NCI-H510A treated with DMSO at 0.1 percent for 48 hours (cell line): ENCODE data around the gene SMG9.

Source experiments
- DNase-seq: peaks from one replicate; lab custom pipeline; 2025; lab: John Stamatoyannopoulos, UW

Gene SMG9

DNA sequence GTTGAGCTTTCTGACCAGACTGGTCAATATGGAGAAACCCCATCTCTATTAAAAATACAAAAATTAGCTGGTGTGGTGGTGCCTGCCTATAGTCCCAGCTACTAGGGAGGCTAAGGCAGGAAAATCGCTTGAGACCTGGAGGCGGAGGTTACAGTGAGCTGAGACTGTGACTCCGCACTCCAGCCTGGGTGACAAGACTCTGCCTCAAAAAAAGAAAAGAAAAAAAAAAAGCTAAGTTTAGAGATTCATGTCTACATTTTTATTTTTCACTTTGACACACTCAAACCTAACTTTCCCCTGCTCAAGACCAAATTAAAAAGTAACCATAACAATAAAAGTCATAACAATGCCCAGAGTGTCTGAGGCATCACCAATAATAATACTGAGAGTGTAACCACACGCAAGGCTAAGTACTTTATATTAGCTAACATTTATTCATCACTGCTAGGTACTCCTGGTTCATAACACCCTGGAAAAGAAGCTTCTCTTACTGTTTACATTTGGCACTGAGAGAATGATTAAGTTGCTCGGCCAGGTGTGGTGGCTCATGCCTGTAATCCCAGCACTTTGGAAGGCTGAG is 33.2 kb downstream of the SMG9 start:
- no peak for DNase-seq

DNA sequence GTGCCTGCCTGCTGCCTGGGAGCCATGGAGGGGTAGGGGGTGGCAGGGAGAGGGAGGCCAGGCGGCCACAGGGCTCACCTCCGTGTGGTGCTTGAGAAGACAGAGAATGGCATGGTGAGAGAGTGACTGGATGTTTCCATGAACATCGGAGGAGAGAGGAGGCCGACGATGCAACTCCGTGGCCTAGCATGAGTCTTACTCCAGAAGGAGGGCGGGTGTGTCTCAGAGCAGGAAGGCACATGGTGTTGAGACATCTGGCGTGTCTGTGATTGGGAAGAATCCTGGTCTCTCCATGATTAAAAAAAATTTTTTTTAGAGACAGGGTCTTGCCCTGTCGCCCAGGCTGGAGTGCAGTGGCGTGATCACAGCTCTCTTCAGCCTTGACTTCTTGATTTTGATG is 33.8 kb downstream of the SMG9 start:
- DNase-seq = no peak

DNA sequence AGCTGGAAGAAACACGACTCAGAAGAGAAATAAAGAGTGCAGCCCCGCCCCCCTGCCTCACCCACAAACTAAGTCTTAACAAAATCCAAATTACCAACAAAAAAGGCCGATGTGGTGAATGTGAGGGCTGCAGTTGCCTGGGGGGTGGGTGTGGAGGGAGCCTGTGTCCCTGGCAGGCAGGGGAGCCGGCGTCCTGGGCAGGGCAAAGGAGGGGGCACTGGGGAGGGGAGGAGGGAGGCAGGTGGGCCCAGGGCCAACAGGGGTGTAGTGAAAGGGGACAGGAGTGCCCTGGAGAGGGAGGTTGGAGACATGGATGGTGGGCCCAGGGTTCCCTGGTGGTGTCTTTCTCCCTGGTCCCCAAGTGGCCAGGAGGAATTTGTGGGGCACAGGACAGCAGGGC is 34.8 kb downstream of the SMG9 start:
- no peak for DNase-seq

GRCh38 chr19:43719378-43719868 is 35.3 kb downstream of the SMG9 start:
- DNase-seq = no peak

GRCh38 chr19:43718627-43719377 is 36.0 kb downstream of the SMG9 start:
- DNase-seq = no peak

- DNase-seq = no peak
Observed at GRCh38 chr19:43715776-43716175, 39.0 kb downstream of the SMG9 start, which contains the start of gene IRGC. Gene IRGC, plus strand, starts transcription at chr19:43716076. Its CDS starts 2,483 bp downstream, at chr19:43718559.

GRCh38 chr19:43713208-43713607 is 41.6 kb downstream of the SMG9 start:
- DNase-seq = no peak

- no peak for DNase-seq
Observed at GRCh38 chr19:43711751-43712355, 42.9 kb downstream of the SMG9 start.

DNA sequence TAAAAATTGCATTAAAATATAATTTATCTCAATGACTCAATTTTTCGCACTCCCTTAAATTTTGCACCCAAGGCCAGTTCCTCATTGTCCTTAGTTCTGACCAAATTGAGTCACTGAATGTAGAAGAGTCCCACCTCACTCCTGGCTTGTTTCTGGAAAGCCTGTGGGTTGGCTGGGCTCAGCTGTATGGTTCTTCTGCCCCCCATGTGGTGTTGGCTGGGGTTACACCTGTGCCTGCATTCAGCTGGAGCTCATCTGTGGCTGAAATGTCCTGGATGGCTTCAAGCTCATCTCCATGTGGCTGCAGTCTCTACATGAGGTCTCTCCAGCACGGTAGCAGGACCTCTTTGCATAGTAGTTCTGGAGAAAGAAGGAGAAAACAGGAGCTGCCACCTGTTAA is 46.0 kb downstream of the SMG9 start:
- DNase-seq = no peak

DNA sequence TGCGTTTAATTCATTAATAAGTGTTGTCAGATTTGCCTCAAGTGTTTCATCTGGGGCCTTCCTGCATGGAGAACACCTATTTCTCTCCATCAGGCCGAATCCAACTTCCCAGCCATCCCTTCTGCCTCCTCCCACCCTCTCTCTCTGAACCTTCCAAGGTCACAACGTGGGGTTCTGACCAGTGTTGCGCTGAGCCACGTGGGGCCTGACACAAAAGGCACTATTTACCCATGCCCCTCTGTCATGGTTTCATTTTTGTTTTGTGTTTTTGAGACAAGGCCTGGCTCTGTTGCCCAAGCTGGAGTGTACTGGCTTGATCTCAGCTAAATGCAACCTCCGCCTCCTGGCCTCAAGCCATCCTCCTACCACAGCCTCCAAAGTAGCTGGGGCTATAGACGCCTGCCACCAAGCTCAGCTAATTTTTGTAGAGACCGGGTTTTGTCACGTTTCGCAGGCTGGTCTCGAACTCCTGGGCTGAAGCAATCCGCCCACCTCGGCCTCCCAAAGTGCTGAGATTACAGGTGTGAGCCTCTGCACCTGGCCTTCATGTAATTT is 47.5 kb downstream of the SMG9 start:
- no peak for DNase-seq

- DNase-seq = no peak
Observed at GRCh38 chr19:43705729-43706128, 49.0 kb downstream of the SMG9 start.

DNA sequence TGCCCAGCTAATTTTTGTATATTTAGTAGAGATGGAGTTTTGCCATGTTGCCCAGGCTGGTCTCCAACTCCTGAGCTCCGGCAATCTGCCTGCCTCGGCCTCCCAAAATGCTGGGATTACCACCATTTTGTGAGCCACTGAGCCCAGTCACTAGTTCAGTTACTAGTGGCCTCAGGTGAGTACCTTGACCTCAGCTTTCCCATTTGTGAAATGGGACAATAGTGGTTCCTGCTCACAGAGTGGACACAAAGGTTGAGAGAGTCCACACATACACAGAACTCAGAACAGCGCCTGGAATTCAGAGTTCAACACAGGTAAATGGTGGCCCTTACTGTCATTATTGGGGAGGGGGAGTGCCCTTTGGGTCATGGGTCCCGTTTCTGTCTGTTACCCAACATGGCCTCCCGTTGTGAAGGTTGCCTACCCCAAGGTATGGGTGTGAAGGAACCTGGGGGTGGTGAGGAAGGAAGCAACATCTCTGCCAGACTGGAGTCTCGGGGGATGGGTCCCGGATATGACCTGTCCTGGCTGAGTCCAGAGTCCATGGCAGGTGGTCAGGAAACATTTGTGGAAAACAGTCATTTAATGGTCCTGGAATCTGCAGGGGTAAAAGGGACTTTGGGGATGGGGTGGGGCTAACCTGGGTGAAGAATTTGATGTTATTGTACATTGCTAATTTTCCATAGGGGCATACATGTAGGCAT is 50.6 kb downstream of the SMG9 start:
- no peak for DNase-seq

DNA sequence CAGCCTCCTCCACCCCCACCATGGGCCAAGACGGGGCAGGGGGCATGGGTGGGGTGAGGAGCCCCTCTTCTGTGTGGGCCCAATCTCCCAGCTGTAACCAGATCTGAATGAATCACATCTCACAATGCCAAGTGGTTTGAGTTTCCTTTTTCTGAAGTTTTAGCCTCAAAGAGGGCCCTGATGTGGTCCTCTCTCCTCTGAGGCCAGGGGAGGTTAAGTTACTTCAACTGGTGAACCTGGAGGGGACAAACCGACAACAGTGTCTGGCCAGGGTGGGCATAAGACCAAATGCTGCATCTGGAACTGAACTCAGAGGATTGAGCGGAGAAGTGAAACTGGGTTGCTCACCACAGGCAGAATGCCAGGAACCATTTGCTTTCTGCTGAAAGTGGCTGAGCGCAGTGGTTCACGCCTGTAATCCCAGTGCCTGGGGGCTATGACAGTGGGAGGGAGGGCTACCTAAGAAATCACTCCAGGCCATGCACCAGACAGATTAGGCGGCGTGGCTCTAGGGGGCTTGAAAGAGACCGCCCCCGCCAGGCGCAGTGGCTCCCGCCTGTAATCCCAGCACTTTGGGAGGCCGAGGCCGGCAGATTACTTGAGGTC is 54.3 kb downstream of the SMG9 start:
- DNase-seq = no peak

GRCh38 chr19:43699506-43700394 is 55.0 kb downstream of the SMG9 start:
- DNase-seq = no peak

- DNase-seq = no peak
Observed at GRCh38 chr19:43697295-43697694, 57.5 kb downstream of the SMG9 start.

DNA sequence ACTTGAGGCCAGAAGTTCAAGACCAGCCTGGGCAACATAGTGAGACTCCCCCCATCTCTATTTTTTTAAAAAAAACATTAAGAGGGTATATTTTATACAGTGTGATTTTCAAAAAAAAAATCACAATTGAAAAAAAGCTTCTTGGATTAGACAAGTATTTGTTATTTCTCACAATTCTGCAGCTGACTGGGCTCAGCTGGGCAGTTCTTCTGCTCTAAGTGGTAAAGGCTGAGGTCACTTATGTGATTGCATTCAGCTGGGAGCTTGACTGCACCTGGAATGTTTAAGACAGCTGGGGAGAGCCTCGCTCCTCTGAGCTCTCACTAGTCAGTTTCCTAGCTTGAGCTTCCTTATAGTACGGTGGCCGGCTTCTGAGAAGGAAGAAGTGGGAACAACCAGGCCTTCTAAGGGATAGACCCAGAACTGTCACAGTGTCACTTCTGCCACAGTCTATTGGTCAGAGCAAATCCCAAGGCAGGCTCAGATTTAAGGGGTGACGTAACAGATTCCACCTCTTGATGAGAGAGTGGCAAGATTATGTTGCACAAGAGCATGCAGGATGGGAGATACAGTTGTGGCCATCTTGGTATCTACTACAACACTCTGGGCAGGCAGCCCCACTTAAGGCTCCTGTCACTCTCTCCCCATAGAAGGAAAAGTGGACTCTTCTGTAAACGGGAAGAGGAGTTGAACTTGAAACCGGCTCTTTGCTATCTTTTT is 58.6 kb downstream of the SMG9 start:
- no peak for DNase-seq

GRCh38 chr19:43694553-43694952 is 60.2 kb downstream of the SMG9 start:
- DNase-seq = no peak

- DNase-seq = no peak
Observed at GRCh38 chr19:43692877-43693276, 61.9 kb downstream of the SMG9 start.

DNA sequence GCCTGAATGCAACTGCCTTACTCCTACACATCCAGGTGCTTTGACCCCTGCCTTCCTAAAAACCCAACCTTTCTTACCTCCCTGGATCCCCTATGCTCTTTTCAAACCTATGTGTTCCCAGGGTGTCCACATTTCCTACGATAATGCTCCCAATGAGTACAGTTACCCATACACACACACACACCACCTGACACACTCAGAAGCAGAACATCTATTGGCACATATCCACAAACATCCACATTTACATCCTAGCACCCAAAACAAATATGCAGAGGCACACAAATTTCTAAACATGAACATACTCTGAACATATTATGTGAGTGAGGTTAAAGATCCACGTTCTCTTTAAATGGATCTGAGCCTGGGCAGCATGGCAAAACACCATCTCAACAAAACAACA is 62.4 kb downstream of the SMG9 start:
- no peak for DNase-seq

- no peak for DNase-seq
Observed at GRCh38 chr19:43691755-43692154, 63.0 kb downstream of the SMG9 start.
